GM12872 (cell line): ENCODE data around the gene TSPEAR.

ENCODE experiments used
- TF ChIP-seq, protein P1 (sequence below): IDR thresholded peaks from 3 replicates; pipeline ENCODE4 v1.5.1; 2011; ENCODE audit warnings: low read depth, mild to moderate bottlenecking, low read length, moderate library complexity; ENCODE audit not compliant: insufficient read depth

Gene TSPEAR

DNA sequence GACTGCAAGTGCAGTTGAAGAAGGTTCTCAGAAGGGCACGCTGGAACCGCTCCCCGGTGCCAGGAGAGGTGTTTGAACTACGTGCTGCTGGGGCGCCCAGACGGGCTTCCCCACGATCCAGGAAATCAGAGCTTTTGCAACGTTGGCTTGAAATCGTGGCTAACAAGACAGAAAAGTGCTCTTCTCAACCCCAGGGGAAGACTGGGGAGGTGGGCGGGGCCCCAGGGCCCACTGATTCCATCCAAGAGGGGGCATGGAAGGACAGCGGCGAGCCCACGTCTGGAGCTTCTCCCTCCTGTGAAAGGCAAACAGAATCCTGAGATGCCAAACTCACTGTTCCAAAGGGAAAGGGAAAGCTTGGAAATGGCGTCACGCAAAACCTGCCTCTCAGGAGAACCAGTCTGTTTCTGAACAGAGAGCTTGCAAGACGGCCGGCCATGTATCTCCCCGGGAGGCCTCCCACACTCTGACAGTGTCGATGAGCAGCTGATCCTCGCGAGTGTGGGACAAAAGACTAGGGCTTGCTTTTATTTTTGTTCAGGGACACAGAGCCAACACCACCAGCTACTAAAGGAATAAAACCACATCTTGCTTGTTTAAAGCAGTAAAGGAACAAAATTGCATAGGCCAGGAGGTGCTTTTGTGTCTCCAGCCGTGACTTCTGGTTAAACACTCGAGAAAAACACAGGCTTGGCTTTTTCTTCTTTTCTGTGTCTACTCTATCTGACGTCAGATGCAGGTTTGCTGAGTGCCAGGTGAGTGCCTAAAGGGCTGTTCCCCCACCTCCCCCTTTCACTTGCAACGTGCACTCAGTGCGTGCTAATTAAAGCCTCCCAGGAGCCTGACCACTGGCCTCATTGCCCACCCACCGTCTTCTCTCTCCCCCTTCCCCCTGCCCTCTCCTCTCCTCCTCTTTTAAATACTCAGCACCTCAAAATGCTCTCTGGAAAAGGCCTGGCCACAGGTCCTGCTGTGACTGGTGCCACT lies 214.5 kb downstream of the TSPEAR start:
- TF ChIP-seq, protein P1, sequence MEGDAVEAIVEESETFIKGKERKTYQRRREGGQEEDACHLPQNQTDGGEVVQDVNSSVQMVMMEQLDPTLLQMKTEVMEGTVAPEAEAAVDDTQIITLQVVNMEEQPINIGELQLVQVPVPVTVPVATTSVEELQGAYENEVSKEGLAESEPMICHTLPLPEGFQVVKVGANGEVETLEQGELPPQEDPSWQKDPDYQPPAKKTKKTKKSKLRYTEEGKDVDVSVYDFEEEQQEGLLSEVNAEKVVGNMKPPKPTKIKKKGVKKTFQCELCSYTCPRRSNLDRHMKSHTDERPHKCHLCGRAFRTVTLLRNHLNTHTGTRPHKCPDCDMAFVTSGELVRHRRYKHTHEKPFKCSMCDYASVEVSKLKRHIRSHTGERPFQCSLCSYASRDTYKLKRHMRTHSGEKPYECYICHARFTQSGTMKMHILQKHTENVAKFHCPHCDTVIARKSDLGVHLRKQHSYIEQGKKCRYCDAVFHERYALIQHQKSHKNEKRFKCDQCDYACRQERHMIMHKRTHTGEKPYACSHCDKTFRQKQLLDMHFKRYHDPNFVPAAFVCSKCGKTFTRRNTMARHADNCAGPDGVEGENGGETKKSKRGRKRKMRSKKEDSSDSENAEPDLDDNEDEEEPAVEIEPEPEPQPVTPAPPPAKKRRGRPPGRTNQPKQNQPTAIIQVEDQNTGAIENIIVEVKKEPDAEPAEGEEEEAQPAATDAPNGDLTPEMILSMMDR, result no peak

- TF ChIP-seq, protein P1, result no peak
Measured at GRCh38 chr21:44495611-44496563, 215.5 kb downstream of the TSPEAR start.

GRCh38 chr21:44494956-44495355 lies 216.4 kb downstream of the TSPEAR start:
- TF ChIP-seq, protein P1, result no peak

DNA sequence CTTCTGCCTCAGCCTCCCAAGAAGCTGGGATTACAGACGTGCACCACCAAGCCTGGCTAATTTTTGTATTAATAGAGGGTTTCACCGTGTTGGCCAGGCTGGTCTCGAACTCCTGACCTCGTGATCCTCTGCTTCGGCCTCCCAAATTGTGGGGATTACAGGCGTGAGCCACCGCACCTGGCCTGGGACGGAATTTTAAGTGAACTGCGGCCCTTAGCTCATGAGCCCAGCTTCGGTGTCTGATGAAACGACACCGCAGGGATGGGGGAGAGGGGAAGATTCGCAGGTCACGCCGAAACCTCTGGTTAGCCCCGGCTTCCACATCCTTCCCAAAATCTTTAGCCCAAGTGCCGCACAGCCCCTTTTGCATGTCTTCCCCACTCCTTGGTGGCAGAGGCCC lies 217.0 kb downstream of the TSPEAR start:
- TF ChIP-seq, protein P1, result no peak

GRCh38 chr21:44492567-44493385 lies 218.6 kb downstream of the TSPEAR start:
- TF ChIP-seq, protein P1, result no peak

DNA sequence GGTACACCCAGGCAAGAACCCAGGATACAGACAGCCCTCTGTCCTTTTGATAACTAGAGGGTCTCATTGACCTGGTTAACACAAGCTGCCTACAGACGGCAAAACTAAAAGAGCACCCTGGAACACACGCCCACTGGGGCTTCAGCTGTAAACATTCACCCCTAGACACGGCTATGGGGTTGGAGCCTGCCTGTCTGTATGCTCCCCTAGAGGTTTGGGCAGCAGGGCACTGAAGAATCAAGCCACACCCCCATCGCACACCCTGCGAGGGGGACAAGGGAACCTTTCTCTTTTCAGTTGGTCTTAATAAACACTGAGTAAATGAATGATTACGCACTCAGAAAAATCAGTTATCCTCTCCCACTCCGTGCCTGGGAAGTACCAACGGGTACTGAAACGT lies 220.6 kb downstream of the TSPEAR start:
- TF ChIP-seq, protein P1, result no peak
